Epithelial cell of esophagus (primary cell): ENCODE results near the gene HSPG2.

Source experiments
- DNase-seq: peaks from one replicate; pipeline ENCODE4 v3.0.0; 2010; ENCODE audit warnings: low read depth
- H3K4me3 ChIP-seq: 2 replicates; pipeline ENCODE4 v1.5.1; 2011; ENCODE audit warnings: mild to moderate bottlenecking, low read length, control low read depth
- TF ChIP-seq, protein P1 (sequence below): IDR thresholded peaks from 2 replicates; pipeline ENCODE4 v1.5.1; 2011; ENCODE audit warnings: low read depth, mild to moderate bottlenecking, low read length, control low read depth, inconsistent platforms; ENCODE audit not compliant: insufficient read depth; ENCODE audit errors: missing control alignments

The HSPG2 gene

DNA sequence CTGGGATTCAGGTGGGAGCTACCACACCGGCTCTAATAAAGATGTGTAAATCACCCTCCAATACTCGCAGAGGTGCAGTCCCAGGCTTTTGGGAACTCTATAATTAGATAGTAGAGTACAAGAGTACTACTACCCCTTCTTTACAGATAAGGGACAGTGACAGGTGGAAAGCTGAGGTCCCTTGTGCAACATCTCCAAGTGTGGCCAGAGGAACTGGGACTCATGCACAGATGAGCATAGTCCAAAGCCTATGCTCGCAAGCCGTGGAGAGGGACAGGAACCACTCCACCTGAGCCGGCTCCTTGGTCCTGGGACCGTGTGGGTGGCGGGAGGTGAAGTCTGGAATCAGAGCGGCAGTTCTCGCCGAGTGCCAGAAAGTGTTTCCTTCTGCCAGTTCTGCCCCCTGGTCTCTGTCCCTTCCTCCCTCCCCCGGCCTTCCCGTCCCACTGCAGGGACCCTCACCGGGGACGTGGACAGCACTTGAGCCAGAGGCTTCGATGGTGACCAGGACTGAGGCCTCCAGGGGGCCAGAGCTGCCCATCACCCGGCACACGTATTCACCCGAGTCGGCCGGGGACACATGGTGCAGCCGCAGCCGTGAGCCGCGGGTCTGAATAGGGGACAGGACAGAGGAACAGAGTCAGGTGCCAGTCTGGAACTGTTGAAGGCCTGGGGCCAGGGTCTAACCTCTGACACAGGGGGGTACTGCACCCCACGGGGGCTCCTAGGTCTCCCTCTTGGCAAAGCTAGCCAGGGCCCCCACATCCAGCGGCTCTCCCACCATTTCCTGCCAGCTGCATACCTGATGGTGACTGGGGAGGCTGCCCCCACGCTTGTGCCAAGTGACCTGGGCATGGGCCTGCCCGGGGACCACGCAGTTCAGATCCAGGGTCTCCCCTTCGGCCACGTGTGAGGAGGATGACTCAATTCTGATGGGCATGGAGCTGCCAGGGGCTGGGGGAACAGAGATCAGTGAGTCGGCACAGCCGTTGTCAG lies 91.2 kb downstream of the HSPG2 start:
- TF ChIP-seq, protein P1, sequence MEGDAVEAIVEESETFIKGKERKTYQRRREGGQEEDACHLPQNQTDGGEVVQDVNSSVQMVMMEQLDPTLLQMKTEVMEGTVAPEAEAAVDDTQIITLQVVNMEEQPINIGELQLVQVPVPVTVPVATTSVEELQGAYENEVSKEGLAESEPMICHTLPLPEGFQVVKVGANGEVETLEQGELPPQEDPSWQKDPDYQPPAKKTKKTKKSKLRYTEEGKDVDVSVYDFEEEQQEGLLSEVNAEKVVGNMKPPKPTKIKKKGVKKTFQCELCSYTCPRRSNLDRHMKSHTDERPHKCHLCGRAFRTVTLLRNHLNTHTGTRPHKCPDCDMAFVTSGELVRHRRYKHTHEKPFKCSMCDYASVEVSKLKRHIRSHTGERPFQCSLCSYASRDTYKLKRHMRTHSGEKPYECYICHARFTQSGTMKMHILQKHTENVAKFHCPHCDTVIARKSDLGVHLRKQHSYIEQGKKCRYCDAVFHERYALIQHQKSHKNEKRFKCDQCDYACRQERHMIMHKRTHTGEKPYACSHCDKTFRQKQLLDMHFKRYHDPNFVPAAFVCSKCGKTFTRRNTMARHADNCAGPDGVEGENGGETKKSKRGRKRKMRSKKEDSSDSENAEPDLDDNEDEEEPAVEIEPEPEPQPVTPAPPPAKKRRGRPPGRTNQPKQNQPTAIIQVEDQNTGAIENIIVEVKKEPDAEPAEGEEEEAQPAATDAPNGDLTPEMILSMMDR, result no peak
- no peak for DNase-seq

DNA sequence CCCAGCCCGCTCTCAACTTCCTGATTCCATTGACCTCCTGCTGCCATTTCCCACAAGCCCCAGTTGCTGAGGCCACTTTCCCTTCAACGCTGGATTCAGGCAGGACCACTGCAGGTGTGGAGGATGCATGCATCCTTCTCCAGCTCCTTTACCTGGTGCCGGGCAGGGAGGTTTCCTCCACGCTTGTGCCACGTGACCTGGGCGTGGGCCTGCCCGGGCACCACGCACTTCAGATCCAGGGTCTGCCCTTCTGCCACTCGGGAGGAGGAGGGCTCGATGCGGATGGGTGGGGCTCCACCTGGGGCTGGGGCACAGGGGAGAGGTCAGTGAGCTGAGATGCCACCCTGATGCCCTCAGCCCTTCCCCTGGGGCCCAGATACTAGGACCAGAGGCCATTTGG lies 93.1 kb downstream of the HSPG2 start:
- DNase-seq, result no peak
- TF ChIP-seq, protein P1, result no peak
- H3K4me3 ChIP-seq, result no peak overlapping the region

More for the DNA sequence above, 91.2 kb downstream of the HSPG2 start:
- no peak overlapping the region for H3K4me3 ChIP-seq

DNA sequence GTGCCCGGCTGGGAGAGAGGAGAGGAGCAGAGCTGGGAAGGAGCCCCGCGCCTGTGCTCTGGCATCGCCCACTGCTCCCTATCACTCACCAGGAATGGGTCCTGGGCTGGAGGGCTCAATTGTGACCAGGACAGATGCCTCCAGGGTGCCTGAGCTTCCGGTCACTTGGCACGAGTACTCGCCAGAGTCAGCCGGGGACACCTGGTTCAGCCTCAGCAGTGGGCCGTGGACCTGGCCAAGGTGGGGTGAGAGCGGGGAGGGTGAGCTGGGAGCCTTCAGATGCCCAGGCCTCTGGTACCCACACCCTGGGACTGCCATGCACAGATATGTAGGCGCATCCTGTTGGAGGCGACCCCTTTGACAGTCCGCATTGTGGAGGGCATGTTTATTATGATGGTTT lies 93.9 kb downstream of the HSPG2 start:
- no peak overlapping the region for H3K4me3 ChIP-seq
- no peak for DNase-seq
- TF ChIP-seq, protein P1, result no peak

DNA sequence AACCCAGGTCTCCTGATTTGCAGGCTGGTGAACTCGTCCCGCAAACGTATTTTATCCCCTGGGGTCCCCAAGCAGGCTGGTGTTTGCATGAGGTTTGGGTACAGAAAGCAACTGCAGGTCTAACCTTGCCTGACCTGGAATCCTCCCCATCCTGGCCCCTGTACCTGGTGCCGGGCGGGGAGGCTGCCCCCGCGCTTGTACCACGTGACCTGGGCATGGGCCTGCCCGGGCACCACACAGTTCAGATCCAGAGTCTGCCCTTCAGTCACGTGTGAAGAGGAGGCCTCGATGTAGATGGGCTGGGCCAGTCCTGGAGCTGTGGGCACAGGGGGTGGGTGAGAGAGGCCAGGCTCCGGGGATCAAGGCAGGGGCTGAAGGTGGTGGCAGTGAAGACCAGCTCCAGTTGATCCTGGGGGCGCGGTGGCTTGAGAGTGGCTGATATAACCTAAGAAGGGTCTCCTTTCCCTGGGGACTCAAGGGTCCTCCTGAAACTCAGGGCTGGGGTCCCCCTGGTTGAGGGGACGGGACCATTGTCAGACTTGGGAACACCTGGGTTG lies 94.4 kb downstream of the HSPG2 start:
- no peak overlapping the region for H3K4me3 ChIP-seq
- DNase-seq, result no peak
- TF ChIP-seq, protein P1, result no peak

DNA sequence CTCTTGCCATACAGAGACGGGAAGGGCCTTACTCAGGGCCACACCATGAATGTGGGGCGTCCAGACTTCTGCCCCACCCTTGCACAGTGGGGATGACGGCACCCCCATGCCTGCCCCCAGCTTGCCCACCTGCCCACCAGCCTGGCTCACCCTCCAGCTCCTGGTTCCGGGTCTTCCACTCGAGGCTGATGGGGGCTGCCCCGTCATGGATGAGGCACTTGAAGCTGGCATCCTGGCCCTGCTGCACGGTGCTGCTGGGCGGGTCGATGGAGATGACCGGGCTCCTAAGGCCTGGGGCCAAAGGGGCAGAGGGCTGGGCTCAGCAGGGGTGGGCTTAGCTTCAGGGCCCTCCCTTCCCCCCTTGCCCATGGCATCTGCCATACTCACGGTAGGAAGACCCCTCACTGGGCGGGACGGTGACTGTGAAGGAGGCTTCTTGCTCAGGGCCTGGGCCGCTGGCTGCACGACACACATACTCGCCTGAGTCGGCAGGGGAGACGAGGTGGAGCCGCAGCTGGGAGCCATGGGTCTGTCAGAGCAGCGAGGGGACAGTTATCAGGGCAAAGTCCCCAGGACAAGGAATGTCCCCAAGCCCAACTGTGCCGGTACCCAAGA lies 95.2 kb downstream of the HSPG2 start:
- TF ChIP-seq, protein P1, result no peak
- DNase-seq, result no peak
- no peak overlapping the region for H3K4me3 ChIP-seq

DNA sequence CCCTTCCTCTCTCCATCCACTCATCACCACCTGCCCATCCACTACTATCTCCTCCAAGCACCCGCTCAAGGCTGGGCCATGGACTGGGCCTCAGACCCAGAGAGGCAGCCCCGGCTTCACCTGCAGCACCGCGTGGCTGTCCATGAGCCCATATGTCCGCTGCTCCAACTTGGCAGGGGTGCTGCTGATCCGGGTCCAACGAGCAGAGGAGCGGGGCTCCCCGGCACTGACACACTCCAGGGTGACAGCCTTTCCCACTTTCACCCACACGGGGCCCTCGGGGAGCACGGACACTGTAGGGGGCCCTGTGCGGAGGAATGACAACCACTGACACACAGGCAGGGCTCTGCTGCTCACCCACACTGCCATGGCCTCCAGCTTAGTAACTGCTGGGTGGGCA lies 96.1 kb downstream of the HSPG2 start:
- H3K4me3 ChIP-seq, result no peak overlapping the region
- TF ChIP-seq, protein P1, result no peak
- no peak for DNase-seq
